Mesenchymal stem cell (in vitro differentiated cells and primary cell): ENCODE results near the gene ADISSP.
A peak's percentile ranks its signal among the peaks of the same experiment; 100 is the strongest.

Experiments
- DNase-seq: peaks from one replicate; pipeline ENCODE4 v3.0.0-alpha.2; 2013
- H2AFZ ChIP-seq: one replicate; pipeline ENCODE4 v1.6.1; 2013; ENCODE audit warnings: low read depth, mild to moderate bottlenecking, control low read depth, inconsistent platforms, low read length, moderate library complexity
- H2AK5ac ChIP-seq: 2 replicates; pipeline ENCODE4 v1.6.1; 2013; ENCODE audit warnings: low read length, moderate library complexity, mild to moderate bottlenecking, inconsistent platforms; ENCODE audit not compliant: severe bottlenecking
- H2BK120ac ChIP-seq: one replicate; pipeline ENCODE4 v1.6.1; 2013; ENCODE audit warnings: low read depth, mild to moderate bottlenecking, inconsistent platforms, low read length, moderate library complexity
- H2BK12ac ChIP-seq, 2 experiments: one replicate each; pipeline ENCODE4 v1.6.1; 2013; ENCODE audit warnings: inconsistent platforms in 2 of 2, low read length in 2 of 2, mild to moderate bottlenecking in 2 of 2, moderate library complexity in 2 of 2, control low read depth in 1 of 2
- H2BK15ac ChIP-seq: one replicate; pipeline ENCODE4 v1.6.1; 2013; ENCODE audit warnings: mild to moderate bottlenecking, low read depth, inconsistent platforms; ENCODE audit not compliant: poor library complexity, severe bottlenecking
- H2BK5ac ChIP-seq: 2 replicates; pipeline ENCODE4 v1.6.1; 2013; ENCODE audit warnings: low read depth, mild to moderate bottlenecking, low read length, control low read depth, inconsistent platforms; ENCODE audit not compliant: poor library complexity, severe bottlenecking
- H3K14ac ChIP-seq, 2 experiments: one replicate each; pipeline ENCODE4 v1.6.1; 2013; ENCODE audit warnings: inconsistent platforms in 2 of 2, low read length in 2 of 2, control low read depth in 1 of 2, mild to moderate bottlenecking in 1 of 2, moderate library complexity in 1 of 2
- H3K18ac ChIP-seq, 2 experiments: one replicate each; pipeline ENCODE4 v1.6.1; 2013; ENCODE audit warnings: inconsistent platforms in 2 of 2, low read length in 2 of 2, control low read depth in 1 of 2, low read depth in 1 of 2, mild to moderate bottlenecking in 1 of 2
- H3K23ac ChIP-seq, 2 experiments: one replicate each; pipeline ENCODE4 v1.6.1; 2013; ENCODE audit warnings: inconsistent platforms in 2 of 2, low read length in 2 of 2, mild to moderate bottlenecking in 2 of 2, moderate library complexity in 2 of 2, control low read depth in 1 of 2
- H3K27ac ChIP-seq: 2 replicates; pipeline ENCODE4 v1.5.1; 2013; ENCODE audit warnings: mild to moderate bottlenecking, moderate library complexity, low read length, control low read depth, inconsistent platforms; ENCODE audit not compliant: poor library complexity, severe bottlenecking
- H3K27me3 ChIP-seq, 2 experiments: 2 replicates each; pipeline versions ENCODE4 v1.6.1 to v1.7.0; 2013; ENCODE audit warnings: low read length in 2 of 2, mild to moderate bottlenecking in 2 of 2, moderate library complexity in 2 of 2, control low read depth in 1 of 2, inconsistent platforms in 1 of 2; ENCODE audit not compliant: control insufficient read depth in 1 of 2, insufficient read depth in 1 of 2
- H3K36me3 ChIP-seq, 2 experiments: 2 replicates each; pipeline versions ENCODE4 v1.6.1 to v1.7.0; 2013; ENCODE audit warnings: low read length in 2 of 2, control low read depth in 1 of 2, inconsistent platforms in 1 of 2, low read depth in 1 of 2, mild to moderate bottlenecking in 1 of 2; ENCODE audit not compliant: insufficient read depth in 2 of 2, control insufficient read depth in 1 of 2
- H3K4ac ChIP-seq, 2 experiments: one replicate each; pipeline ENCODE4 v1.6.1; 2013; ENCODE audit warnings: inconsistent platforms in 2 of 2, low read length in 2 of 2, mild to moderate bottlenecking in 2 of 2, moderate library complexity in 2 of 2, control low read depth in 1 of 2, low read depth in 1 of 2
- H3K4me1 ChIP-seq: 2 replicates; pipeline ENCODE4 v1.6.1; 2013; ENCODE audit warnings: low read depth, low read length, control low read depth; ENCODE audit not compliant: control insufficient read depth, insufficient read depth
- H3K4me2 ChIP-seq: 2 replicates; pipeline ENCODE4 v1.6.1; 2013; ENCODE audit warnings: low read length, mild to moderate bottlenecking, inconsistent platforms; ENCODE audit not compliant: poor library complexity, severe bottlenecking
- H3K4me3 ChIP-seq, 2 experiments: 2 replicates each; pipeline versions ENCODE4 v1.5.1 to v1.7.0; 2013; ENCODE audit warnings: low read length in 2 of 2, mild to moderate bottlenecking in 2 of 2, control low read depth in 1 of 2, low read depth in 1 of 2; ENCODE audit not compliant: insufficient read depth in 1 of 2
- H3K79me1 ChIP-seq: replicated peaks from 2 replicates; pipeline ENCODE4 v1.6.1; 2013; ENCODE audit warnings: mild to moderate bottlenecking, control low read depth, low read length, inconsistent platforms; ENCODE audit not compliant: poor library complexity, severe bottlenecking
- H3K9ac ChIP-seq: 2 replicates; pipeline ENCODE4 v1.7.0; 2013; ENCODE audit warnings: mild to moderate bottlenecking, low read length, moderate library complexity
- H3K9me3 ChIP-seq: 2 replicates; pipeline ENCODE4 v1.7.0; 2013; ENCODE audit warnings: mild to moderate bottlenecking, low read length; ENCODE audit not compliant: control insufficient read depth
- H4K8ac ChIP-seq: one replicate; pipeline ENCODE4 v1.6.1; 2013; ENCODE audit warnings: inconsistent platforms, mild to moderate bottlenecking, low read length, moderate library complexity
- H4K91ac ChIP-seq: one replicate; pipeline ENCODE4 v1.6.1; 2013; ENCODE audit warnings: mild to moderate bottlenecking, low read length, inconsistent platforms
- WGBS: methylation state at CpG from one replicate; pipeline ENCODE4 v1.1.7; 2013; ENCODE audit warnings: mixed read lengths; 5-methylcytosine and 5-hydroxymethylcytosine counted together

ADISSP gene

DNA sequence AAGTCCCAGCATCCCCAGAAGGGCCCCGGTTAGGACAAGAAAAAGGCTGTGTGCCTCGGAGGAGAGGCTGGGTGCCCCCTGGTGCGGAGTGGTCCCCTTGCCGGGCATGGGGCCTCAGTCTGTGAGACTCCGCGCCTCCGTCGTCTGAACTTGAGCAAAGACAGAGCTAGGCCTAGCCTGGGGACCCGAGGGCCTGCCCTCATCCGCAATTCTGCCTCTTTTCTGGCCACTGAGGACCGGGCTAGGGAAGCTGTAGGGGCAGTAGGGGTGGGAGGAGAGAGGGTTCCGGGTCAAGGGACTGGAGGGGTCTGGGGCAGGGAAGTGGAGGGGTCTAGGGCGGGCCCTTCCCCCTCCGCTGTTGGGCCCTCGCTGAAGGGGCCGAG is 35.6 kb downstream of the ADISSP start:
- Histone ChIP-seq H2BK15ac (peak overlapping the region; percentile 15), H3K9me3 (no peaks in the 10 kb centered on the region), H3K14ac (no peak overlapping the region), H2AFZ (no peak overlapping the region), H3K18ac (no peak overlapping the region), H3K36me3 (no peaks in the 10 kb centered on the region), H2BK12ac (peak overlapping the region in 1 of 2 experiments; percentile 21), H2BK5ac (no peak overlapping the region), H3K4me2 (no peak overlapping the region), H3K4me3 (no peak overlapping the region), H2BK120ac (no peak overlapping the region), H3K27ac (no peak overlapping the region), H2AK5ac (no peak overlapping the region), H3K23ac (no peak overlapping the region), H3K27me3 (peaks cover 32 to 71% of the 10 kb centered on the region in 2 experiments), H4K8ac (no peak overlapping the region), H3K4ac (no peak overlapping the region), H3K9ac (no peak overlapping the region), H3K79me1 (no peaks in the 10 kb centered on the region), H4K91ac (no peak overlapping the region), H3K4me1 (peaks cover 6% of the 10 kb centered on the region)
- DNase-seq = no peak
- 68% methylated on average over 11 of the region's 16 CpGs for WGBS

GRCh38 chr20:3730803-3731672 is 36.5 kb downstream of the ADISSP start:
- Histone ChIP-seq H3K14ac (peak overlapping the region in 1 of 2 experiments; percentile 11), H3K36me3 (no peaks in the 10 kb centered on the region), H2BK12ac (no peak overlapping the region), H3K4ac (no peak overlapping the region), H3K79me1 (no peaks in the 10 kb centered on the region), H3K27me3 (peaks cover 32 to 67% of the 10 kb centered on the region in 2 experiments), H2AFZ (no peak overlapping the region), H2BK15ac (no peak overlapping the region), H2BK5ac (no peak overlapping the region), H3K18ac (no peak overlapping the region), H3K4me2 (no peak overlapping the region), H3K4me3 (no peak overlapping the region), H3K9ac (no peak overlapping the region), H4K91ac (no peak overlapping the region), H3K4me1 (peaks cover 6% of the 10 kb centered on the region), H3K9me3 (no peaks in the 10 kb centered on the region), H4K8ac (no peak overlapping the region), H2BK120ac (no peak overlapping the region), H2AK5ac (no peak overlapping the region), H3K23ac (no peak overlapping the region), H3K27ac (no peak overlapping the region)
- 87% methylated on average over 12 of the region's 12 CpGs for WGBS
- no peak for DNase-seq

DNA sequence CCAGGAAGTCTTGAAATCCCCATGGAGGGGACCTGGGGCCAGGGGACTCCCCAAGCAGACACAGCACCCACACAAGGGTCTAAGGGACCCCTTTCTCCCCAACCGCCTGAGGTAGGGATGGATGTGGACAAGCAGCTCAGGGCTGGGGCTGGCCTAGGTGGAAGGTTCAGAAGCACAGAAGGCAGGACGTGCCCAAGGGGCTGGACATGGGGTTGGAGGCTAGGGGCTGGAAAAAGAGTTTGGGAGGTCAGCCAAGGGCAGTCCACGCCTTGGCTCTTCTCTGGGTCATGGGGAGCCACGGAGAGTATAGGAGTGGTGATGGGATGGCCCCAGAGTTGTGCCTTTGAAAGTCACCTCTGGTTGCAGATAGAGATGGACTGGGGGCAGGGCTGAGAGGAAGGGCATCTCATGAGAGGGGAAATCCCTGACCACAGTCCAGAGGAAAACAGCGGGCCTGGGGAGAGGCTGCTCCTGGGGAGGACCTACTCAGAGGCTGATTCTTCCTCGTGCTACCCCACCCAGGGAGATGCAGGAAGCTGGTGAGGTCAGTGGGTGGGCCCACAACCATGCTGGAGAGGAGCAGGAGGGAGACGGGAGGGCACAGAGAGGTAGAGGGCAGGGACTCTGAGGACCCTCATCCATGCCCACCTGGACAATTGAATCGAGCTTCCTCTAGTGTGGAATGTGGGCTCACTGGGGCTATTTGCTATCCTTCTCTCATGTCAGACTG is 37.6 kb downstream of the ADISSP start:
- no peak overlapping the region for H2BK5ac ChIP-seq
- no peak overlapping the region for H3K4me3 ChIP-seq
- no peak overlapping the region for H4K91ac ChIP-seq
- no peak overlapping the region for H2AK5ac ChIP-seq
- H3K23ac ChIP-seq = no peak overlapping the region
- H3K14ac ChIP-seq = no peak overlapping the region
- no peaks in the 10 kb centered on the region for H3K9me3 ChIP-seq
- H2BK15ac ChIP-seq = no peak overlapping the region
- no peaks in the 10 kb centered on the region for H3K79me1 ChIP-seq
- peaks cover 28 to 71% of the 10 kb centered on the region in 2 experiments for H3K27me3 ChIP-seq
- H3K4ac ChIP-seq = no peak overlapping the region
- H3K27ac ChIP-seq = no peak overlapping the region
- H3K9ac ChIP-seq = no peak overlapping the region
- H3K4me1 ChIP-seq = peaks cover 6% of the 10 kb centered on the region
- 83% methylated on average over 8 of the region's 8 CpGs for WGBS
- no peak overlapping the region for H2BK12ac ChIP-seq
- DNase-seq = no peak
- no peak overlapping the region for H2AFZ ChIP-seq
- no peak overlapping the region for H2BK120ac ChIP-seq
- no peaks in the 10 kb centered on the region for H3K36me3 ChIP-seq
- H3K18ac ChIP-seq = no peak overlapping the region
- H3K4me2 ChIP-seq = no peak overlapping the region
- no peak overlapping the region for H4K8ac ChIP-seq

DNA sequence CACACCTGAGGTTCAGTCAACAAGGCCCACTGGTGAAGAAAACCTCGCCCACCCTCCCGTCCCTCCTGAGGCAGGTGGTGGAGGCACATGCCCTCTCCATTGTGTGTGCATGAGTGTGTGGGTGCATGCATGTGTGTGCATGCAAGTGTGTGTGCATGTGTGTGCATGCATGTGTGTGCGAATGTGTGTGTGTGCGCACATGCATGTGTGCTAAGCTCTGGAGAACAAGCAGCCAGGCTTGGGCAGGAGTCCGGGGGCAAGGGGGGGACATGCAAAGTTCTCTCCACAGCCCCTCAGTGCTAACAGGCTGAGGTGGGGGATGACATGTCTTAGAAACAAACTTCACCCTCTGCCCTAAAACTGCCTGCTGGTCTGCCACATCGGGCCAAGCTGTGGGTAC is 38.2 kb downstream of the ADISSP start:
- DNase-seq = no peak
- Histone ChIP-seq H3K4me3 (no peak overlapping the region), H3K27ac (no peak overlapping the region), H3K27me3 (peaks cover 27 to 71% of the 10 kb centered on the region in 2 experiments), H2BK12ac (no peak overlapping the region), H3K9ac (no peak overlapping the region), H2BK120ac (no peak overlapping the region), H3K4me2 (no peak overlapping the region), H2BK15ac (no peak overlapping the region), H2AK5ac (no peak overlapping the region), H4K8ac (no peak overlapping the region), H3K18ac (no peak overlapping the region), H2AFZ (no peak overlapping the region), H3K4me1 (peaks cover 6% of the 10 kb centered on the region), H3K4ac (no peak overlapping the region), H3K36me3 (no peaks in the 10 kb centered on the region), H4K91ac (no peak overlapping the region), H3K79me1 (no peaks in the 10 kb centered on the region), H3K14ac (no peak overlapping the region), H3K23ac (no peak overlapping the region), H3K9me3 (no peaks in the 10 kb centered on the region), H2BK5ac (no peak overlapping the region)
- WGBS = 92% methylated on average over 6 of the region's 6 CpGs
